Stimulated activated CD4-positive, alpha-beta T cell treated with anti-CD3 and anti-CD28 coated beads, Interleukin-4, amount 100 ng/mL, for 1 hour (primary cell): Measurements from ENCODE around the gene RARB.

ENCODE experiments used
- DNase-seq: peaks from one replicate; pipeline ENCODE4 v3.0.0-alpha.2; 2020

Gene RARB

DNA sequence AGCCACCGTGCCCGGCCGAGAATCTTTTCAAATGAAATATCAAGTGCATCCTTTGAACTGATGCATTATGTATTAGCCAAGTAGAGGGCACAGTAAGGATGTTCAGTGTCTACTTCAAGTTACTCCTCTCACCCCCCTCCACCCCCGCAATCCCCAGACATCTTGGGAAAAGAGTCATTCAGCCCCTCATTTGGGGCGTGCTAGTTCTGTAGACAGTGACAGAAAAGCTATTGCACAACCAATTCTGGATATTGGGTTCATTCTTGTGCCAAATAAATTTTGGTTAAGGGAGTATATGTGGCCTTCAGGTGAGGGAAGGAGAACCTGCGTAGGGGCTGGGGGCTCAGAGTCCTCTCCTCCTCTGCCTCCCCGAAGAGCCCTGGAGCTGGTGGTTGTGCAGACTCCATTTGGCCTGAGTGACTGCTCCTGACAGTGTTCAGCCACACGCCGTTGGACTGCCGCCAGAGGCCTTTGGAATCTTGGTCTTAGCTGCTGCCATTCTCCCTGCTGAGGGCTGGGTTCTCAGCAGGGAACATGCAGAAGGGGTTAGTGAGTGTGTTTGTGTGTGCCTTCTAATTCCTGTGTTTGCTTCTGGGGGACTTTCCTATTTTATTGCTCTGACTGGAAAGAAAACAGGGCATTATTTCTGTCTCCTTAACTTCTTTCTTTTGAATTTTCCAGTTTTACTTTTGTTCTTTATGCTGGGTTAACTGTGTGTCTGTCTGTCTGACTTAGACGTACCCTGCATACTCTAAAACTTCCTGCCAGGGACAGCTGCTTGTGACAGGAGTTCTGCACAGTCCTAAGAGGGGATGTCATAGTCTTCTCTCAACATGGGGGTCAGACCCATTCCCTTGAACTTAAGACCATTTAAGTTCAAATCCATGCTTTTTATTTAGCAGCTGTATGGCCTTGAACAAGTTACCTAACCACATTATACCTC is 21.0 kb downstream of the RARB start:
- DNase-seq: no peak

DNA sequence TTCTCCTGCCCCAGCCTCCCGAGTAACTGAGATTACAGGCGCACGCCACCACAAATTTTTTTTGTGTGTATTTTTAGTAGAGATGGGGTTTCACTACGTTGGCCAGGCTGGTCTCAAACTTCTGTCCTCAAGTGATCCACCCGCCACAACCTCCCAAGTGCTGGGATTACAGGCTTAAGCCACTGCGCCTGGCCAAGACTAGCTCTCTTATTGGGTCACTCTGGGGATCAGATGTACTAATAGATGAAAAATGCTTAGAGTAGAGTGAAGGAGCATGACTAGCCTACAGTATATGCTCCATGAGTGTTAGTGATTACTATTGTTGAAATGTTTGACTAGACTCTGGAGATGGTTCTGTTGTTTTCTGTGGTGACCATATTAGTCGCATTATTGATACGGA is 21.8 kb downstream of the RARB start:
- no peak for DNase-seq

DNA sequence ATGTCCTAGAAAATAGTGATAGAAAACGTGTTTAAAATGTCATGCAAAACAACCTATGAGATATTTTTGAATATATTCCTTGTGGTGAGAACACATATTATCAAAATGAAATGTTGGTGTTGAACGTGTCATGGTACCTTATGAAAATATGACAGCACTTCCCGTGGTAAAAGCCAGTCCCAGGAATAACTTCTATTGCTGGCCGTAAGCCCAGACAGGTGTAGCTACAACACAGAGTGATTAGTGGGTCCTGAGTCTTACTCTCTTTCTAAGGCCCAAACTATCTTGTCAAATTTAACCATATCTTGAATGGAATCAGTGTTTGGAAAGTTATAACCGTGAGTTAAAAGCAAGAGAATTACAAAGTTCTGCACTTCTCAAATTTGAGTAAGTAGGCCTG is 24.1 kb downstream of the RARB start:
- DNase-seq: no peak

DNA sequence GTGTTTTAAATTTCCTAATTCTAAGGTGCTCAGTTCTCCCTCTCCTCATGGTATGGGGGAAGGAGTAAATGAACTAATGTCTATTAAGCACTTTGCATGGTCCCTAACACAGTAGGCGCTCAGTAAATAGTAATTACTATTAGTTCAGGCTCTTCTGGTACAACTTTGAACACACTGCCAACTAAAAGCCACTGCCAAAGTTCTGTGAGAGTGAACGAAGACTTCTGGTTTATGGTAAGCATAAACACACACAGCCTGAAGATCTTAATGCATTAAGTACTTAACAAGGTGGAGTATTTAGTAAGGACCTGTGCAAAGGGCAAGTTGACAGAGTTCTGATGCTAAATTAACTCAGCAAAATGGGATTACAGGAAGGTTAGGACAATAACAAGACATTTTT is 24.7 kb downstream of the RARB start:
- no peak for DNase-seq

DNA sequence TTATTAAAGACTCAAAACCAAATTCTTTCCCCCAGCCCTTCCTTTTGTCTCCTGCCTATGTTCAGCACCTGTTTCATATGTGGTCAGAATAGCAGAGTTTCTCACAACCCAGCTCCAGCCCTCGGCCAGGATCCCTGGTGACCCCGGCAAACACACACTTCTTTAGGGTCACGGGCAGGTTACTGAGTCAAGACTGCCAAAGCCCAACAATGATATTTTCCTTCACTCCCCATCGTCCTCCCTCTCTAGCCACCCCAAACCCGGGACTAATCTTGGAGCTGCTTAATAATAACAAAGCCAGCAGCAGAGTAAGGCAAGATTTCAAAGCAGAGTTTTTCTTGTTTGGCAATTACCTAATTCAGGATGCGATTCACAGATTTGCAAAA is 25.5 kb downstream of the RARB start:
- DNase-seq: no peak

DNA sequence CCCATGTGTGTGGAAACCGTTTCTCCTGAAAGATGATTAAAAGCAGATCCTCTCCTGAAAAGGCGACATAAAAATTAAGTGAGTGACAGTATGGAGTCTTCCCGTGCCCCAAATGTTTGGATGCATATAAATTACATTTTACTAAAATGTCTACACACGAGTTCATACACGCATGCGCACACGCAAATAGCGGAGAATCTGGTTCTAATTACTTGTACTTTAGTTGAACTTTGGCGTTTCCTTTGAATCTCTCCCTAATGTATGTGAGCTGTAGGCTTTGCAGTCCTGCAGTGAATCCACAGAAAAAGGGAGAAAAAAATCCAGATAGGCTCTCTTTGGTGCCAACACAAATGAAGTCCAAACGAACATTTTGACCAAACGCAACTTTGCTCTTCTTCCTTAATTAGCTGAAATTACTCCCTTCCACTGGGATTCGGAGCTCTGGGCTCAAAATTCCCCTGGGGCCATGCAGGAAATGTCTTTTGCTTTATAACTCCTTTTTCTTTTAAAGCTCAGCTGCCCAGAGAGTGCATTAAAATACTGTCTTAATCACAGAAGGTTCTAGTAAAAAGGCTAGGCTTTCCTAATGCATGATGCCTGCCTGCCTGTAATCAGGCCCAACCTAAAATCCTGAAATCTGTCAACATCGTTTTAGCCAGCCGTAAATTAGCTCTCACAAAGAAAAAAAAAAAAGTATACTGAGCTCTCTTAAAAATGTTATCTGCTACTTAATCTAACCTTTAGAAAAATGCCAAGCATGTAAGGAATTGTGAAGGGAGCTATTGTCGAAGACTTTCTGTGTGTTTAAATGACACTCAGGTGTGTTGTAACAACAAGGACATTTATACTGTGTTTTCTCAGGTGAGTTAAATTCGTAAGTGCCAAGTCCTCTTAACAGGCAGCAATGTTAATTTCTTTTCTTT is 26.2 kb downstream of the RARB start:
- DNase-seq: no peak

DNA sequence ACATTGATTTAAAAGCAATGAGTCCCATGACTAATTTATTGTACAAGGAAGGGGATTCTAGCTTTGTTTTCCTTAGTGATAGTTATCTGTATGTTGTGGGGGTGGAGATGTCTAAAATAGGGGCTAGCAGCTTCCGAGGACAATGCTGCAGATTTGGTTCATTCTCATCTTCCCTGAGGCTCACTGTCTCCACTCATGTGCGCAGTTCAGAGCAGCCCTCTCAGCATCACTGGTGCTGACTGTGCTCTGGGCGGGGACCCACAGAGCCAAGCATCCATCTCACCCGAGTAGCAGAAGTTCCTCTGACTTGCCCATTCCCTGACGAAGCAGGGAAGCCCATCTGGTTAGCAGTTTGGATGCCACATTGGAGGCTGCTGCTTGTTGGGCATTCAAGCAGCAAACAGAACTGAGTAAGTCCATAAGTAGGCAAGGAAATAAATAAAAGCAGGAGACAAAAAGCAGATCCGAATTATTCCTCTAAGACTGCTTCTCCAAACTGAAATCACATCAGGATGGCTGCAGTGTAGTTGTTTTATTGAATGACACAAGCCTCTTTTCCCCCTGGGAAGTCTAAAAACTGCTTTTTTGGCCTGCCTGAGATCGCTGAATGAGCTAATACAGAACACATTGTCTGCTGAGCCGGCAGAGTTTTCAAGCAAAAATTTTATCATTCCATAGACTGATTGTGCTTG is 27.5 kb downstream of the RARB start:
- DNase-seq: no peak

DNA sequence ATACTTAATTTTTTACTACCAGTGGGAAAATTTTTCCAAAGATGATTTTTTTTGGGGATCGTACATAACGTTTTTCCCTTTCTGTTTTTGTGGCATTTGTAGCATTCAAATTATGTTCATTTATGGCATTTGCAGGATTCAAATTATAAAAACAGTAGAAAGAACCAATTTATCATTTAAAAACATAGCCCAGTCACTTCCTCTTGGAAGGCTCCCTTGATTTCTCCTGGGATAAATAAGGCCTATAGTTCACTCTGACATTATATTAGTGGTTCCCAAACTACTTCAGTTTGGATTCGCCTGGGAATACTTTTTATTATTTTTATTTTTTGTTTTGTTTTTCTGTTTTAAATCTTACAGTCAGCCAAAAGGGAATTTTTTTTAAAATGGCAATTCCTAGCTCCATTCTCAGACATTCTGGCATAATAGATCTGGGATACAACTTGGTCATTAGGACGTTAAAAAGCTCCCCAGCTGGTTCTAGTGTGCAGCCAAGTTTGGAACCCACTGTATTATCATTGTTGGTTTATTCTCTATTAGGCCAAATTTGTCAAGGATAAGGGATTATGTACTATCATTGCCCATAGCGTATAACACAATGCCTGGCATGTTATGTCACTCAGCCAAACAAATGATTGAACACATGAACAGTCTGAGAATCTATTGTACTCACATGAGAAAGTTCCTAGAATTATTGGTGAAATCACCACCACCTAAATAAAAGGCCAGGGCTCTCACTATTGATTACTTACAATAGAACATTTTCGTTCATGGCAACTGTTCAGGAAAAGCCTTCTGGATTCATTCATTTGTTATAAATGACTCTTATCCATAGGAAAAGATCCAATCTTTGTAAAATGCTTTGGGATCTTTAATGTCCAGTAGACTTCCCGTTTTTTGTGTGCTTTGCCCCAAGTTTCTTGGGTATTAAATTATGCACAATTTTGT is 28.9 kb downstream of the RARB start:
- DNase-seq: no peak

DNA sequence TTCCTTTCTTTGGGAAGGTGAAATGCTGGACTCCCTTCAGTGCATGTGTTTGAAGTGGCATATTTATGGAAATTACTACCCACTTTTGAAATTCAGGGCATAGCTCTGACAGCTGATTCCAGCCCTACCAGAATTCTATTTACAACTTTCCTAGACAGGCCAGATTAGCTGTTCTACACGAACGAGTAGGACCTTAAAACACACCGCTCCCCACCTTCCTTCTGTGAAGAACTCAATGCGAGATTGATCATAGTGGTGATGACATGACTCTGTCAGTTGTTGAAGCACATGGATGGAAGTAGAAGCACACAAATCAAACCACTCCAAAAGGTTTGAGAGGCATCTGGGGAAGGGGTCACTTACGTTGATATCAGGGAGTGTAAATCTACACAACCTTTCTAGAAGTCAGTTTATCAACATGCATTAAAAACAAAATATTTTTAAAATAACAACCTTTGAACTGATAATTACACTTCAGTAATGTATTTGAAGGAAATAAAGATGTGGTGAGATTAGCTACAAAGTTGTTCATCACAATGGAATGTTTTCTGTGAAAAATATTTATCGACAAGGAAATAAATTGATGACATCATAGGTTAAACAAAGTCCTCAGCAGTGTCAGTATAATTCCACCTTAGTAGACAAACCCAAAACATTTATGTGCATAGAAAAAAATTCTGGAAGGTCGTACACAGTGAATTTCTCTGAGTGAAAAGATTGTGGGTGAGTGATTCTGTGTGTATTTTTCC is 29.8 kb downstream of the RARB start:
- DNase-seq: no peak

DNA sequence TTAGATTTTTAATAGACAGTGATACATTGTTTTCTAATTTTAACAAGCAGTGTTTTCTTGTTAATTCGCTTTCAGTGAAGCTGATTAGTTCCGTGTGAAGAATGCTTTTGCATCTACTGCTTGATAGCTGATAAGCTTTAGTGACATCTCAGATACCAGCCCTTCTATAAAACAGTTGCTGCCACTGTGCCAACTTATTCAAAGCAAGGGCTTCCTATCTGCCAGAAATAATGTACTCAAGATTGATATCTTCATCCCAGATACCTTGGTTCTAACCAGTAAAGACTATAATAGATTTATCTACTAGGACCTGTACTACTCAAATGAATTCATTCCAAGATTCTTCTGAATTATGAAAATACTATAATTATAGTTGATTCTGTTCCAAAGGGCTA is 30.4 kb downstream of the RARB start:
- DNase-seq: no peak

DNA sequence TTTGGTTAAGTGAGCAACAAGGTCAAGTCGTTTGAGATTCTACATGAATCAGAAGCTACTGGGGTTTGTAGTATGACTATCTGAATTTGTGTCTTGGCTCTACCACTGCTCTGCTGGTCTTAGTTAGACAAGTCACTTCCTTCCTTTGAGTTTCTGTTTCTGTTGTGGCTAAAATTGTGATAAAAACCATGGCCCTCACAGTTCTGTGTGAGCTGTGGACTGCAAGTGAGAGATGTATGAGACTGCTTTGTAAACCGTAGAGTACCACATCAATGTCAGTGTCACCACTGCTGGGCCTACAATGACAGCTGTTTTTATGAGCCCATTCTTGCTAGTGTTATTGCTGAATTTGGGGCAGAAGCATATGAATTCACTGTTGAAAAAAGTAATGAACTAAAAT is 32.7 kb downstream of the RARB start:
- DNase-seq: no peak

DNA sequence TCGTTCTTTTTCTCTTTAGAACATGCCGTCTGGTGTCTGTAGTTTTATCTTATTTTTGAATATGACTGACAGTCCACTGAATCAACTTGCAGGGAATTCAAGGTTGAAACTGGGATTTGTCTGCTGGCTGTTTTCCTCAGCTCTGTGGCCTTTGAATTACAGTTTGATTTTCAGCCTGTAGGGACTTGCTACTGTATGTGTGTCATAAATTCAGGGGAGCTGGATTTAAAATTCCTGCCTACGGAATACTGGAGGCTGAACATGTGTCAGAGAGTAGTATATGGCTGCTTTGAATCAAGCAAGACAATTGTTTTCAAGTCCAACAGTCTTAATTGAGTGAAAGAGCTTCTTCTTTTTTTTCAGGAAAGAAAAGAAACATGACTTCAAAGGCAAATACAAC is 33.9 kb downstream of the RARB start:
- DNase-seq: no peak

DNA sequence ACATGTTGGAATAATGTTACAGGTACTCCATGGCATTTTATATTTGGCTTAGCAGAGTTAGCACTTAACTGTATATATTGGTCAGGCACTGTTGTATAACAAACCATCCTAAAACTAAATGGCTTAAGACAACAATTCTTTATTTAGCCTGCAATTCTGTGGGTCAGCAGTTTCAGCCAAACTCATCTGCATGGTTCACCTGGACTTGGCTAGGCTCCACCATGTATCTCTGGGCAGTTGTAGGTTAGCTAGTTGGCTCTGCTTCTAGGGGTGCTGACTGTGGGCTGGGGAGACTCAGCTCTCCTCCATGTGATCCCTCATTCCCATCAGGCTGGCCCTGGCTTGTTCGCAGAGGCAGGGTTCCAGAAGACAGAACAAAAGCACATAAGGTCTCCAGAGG is 34.4 kb downstream of the RARB start:
- no peak for DNase-seq

DNA sequence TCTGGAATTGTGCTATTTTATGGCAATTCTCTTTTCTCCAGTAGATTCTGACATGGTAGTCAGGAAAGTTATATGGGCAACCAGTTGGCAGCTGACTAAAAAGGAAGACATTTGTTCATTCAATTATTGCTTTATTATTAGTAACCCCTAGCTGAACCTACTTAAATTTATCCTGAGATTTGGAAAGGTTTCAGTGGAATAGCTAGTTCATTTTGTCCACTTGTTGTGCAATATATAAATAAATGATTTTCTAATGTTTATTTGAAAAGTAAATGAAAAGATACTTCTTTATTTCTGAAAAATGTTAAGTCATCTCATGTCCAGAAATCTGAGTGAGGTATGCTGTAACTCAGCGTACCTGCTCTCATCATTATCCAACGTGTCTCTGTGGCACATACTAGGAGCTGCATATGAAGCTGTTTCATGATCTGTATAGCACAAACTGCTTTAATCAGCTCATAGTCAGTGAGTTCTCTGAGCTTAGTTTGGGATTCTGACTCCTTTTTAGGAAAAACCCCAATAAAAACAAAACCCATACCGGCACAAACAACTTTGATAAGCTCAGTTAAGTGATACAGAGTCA is 35.9 kb downstream of the RARB start:
- DNase-seq: no peak

DNA sequence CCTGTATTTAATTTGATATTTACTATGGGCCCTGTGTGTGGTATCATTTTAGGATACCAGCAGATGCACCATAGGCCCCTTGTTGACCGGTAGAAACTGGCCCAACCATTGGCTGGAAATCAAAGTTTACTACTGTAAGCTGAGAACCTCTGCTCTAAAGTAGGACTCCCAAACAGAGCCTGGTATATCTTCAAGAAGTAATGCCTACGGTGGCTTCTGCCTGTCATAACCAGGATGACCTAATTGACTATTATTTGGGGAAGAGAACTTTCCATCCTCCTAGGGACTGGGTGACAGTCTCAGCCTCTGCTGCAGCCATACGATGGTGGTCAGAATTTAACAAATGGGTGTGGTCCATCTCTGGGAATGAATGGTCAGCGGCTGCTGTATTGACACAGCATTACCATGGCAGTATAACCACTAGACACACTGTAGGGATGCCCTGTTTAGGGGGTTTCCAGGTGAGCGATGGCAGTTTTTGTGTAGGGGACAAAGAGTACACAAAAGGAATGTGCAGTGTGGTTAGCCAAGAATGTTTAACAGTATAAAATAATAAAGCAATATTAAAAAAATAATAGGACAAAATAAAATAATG is 37.3 kb downstream of the RARB start:
- no peak for DNase-seq

DNA sequence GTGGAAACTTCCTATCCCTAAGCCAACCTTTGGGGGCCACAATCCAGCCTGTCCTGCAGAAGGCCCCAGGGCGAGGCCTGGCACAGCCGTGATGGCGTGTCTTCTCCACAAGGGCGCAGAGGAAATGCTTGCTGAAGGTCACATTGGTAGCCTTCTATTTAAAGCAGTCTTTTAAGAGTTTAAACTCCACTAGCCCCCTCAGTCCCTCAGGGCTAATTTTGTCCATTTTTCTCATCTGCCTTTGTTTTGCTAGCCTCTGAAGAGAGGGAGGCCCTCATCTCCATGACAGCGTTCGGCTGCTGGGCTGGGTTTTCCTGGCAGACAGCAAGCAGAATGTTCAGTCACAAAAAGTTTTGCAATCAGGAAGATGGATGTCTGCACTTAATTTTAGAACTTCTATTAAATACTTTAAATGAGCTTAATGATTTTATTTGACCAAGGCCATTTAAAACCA is 40.8 kb downstream of the RARB start:
- DNase-seq: no peak

DNA sequence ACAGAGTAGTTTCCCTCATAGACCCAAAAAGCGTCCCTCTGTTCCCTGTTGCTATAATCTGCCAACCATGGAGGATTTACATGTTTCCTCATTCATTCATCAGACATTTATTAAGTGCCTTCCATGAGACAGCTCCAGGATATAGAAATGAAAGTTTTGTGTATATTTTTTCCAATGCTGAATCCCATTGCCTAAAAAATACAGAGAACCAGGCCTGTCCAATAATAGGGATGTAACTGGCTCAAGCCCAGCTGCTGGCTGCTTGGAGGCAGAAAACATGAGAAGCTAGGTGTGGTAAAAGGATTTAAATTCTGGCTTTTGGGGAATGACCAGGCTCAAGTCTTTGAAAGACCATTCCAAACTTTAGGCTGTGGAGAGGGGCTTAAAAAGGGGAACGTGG is 41.5 kb downstream of the RARB start:
- DNase-seq: no peak

DNA sequence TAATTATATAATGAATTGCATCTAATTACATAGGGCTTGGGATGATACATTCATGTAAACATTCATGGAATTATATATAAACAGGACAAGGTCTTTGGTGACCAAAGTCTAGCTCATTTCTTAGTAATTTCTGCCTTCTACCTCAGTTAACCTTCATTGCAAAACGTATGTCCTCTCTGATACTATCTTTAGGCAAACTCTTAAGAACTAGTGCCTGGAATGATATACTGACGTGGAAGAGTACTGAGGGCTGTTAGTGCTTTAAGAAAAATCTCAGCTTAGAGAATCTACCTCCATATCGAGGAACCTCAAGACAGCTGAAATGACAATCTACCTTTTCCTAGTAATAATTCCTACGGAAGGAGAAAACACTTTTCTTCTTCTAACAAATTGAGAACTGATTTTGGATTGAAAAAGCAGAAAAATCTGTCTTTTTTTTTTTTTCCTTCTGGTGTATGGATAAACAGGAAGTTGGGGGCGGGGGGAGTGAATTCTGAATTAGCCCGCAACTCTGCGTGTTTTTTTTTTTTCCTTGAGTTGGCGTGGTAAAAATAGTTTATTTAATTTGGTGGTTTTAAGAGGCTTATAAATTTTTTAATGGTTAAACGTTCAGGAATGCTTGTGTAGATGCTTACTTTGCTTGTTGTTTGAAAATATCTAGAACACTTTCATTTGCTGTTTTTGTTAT is 43.2 kb downstream of the RARB start:
- DNase-seq: no peak

DNA sequence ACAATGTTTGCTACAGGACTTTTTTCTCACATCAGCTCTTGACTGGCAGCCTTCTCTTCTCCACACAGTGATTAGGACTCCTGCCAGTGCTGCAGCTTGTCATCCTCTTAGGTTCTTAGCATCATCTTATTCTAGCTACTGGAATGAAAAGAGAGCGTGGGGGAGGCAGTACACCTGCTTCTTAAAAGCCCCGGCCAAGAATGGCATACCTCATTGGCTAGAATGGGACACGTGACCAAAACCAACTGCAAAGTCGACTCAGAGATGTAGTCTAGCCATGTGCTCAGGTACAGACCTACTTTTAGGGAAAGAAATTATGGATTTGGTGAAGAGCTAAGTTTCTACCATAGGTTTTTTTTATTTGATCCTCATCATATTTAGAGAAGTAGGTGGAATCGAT is 44.1 kb downstream of the RARB start:
- no peak for DNase-seq

DNA sequence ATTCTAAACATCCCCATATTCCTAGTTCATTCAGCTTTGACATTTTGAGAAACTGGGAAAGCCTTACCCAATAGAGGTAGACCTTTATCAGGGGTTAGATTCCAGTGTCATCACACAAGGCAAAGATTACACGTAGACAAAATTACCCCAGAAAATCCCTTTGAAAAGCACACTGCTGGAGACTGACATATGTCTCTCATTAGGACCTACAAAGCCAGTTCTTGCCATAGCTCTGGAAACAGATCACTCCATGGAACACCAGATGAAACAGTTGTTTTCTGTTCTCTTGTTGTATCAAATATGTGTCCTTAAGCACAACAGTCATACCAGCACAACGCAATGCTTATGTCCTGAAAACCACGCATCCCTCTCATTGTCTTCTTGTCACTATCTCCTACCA is 44.7 kb downstream of the RARB start:
- DNase-seq: no peak
